ENCODE data around the gene ACACB. TPM values are rescaled to one million over a fixed set of nuclear protein-coding genes. Genes with fewer than 3 reads are reported as not detected.

ACACB gene
- total and polyA plus RNA-seq, 2 donors (not counting 3 experiments of a cell fraction or from before 2014, with no cell fraction given), result 1.3 to 5.7 TPM

GRCh38 chr12:109156586-109156985 lies 40.2 kb downstream of the ACACB start:
- H3K9ac ChIP-seq (replicated peaks; ENCODE audit: extremely low read depth, insufficient read depth, low read length), result no peak overlapping the region
- H2AFZ ChIP-seq (ENCODE audit: low read depth, low read length), result no peak overlapping the region
- no peaks in the 10 kb centered on the region for H3K9me1 ChIP-seq (replicated peaks; ENCODE audit: control insufficient read depth, extremely low read depth, insufficient read depth, low read length)
- CTCF ChIA-PET, result no interaction called here
- TF ChIP-seq CTCF (IDR thresholded peaks at IDR 0.05; ENCODE audit: extremely low read depth in 1 of 2, insufficient read depth in 1 of 2, low read depth in 1 of 2, low read length in 2 of 2) (no peak), MAX (IDR thresholded peaks at IDR 0.05; ENCODE audit: insufficient read depth, insufficient read length) (no peak), GATA2 (IDR thresholded peaks at IDR 0.05; ENCODE audit: insufficient read depth, insufficient read length, low read depth, low read length) (no peak), JUN (IDR thresholded peaks at IDR 0.05; ENCODE audit: borderline replicate concordance, insufficient read depth, insufficient read length, low read depth) (no peak), EZH2 (IDR thresholded peaks at IDR 0.05; ENCODE audit: borderline replicate concordance, low read depth, low read length, severe bottlenecking) (no peak), POLR2AphosphoS5 (IDR thresholded peaks at IDR 0.05; ENCODE audit: insufficient read depth, low read depth, low read length) (no peak), POLR2A (IDR thresholded peaks at IDR 0.05; ENCODE audit: low read depth, low read length) (no peak), FOS (IDR thresholded peaks at IDR 0.05; ENCODE audit: borderline replicate concordance, insufficient read depth, low read length) (no peak), MYC (IDR thresholded peaks at IDR 0.05; ENCODE audit: low read depth, low read length) (no peak)
- H3K27ac ChIP-seq (ENCODE audit: insufficient read depth, low read depth, low read length), result no peak overlapping the region
- dilution Hi-C loops (cut with MboI; ENCODE audit: extremely low pct_ligation_motif_present, low sequenced_read_pairs), result no loop called here
- H3K79me2 ChIP-seq (ENCODE audit: control insufficient read depth, insufficient read depth, low read length), result no peaks in the 10 kb centered on the region
- H3K4me2 ChIP-seq (ENCODE audit: insufficient read depth, low read length), result no peak overlapping the region
- no peaks in the 10 kb centered on the region for H3K27me3 ChIP-seq (ENCODE audit: control insufficient read depth in 2 of 2, insufficient read depth in 2 of 2, low read length in 2 of 2)
- no peak for FAIRE-seq
- no peaks in the 10 kb centered on the region for H3K9me3 ChIP-seq (replicated peaks; ENCODE audit: control insufficient read depth, insufficient read depth, low read length)
- POLR2A ChIA-PET, result no interaction called here
- intact Hi-C loops (cut with micrococcal nuclease), result no loop called here
- no peaks in the 10 kb centered on the region for H3K36me3 ChIP-seq (ENCODE audit: control insufficient read depth in 2 of 2, extremely low read depth in 1 of 2, insufficient read depth in 2 of 2, low read length in 2 of 2)
- no peak overlapping the region for H3K4me3 ChIP-seq (replicated peaks in 1 of 3; ENCODE audit: insufficient read depth in 1 of 3, low read depth in 1 of 3, low read length in 3 of 3)
- H3K4me1 ChIP-seq (ENCODE audit: control insufficient read depth, extremely low read depth, insufficient read depth, low read length), result no peaks in the 10 kb centered on the region
- H4K20me1 ChIP-seq (replicated peaks; ENCODE audit: control insufficient read depth, extremely low read depth, insufficient read depth, low read length), result no peaks in the 10 kb centered on the region
- no peak for DNase-seq (ENCODE audit: low read depth, low spot score)
- no TSS peak for BruUV-seq (replicated peaks)

All from endothelial cell of umbilical vein (primary cell).